Activated naive CD8-positive, alpha-beta T cell treated with anti-CD3 and anti-CD28 coated beads, Interleukin-2, amount 10 ng/mL, durations not matched to agents 7 days and 5 days (primary cell): ENCODE results near the gene MYLK3. TPM values are rescaled to one million over a fixed set of nuclear protein-coding genes. Genes with fewer than 3 reads are reported as not detected.
A peak's percentile ranks its signal among the peaks of the same experiment; 100 is the strongest.

Experiments used
- ATAC-seq: fragments of 150-1000 bp; cut with Tn5 transposase; one replicate; pipeline ENCODE4 v1.10.0; 2021; ENCODE audit warnings: low read depth, moderate library complexity
- POLR2A ChIA-PET: fragments of 350-600 bp; sonication (Branson Sonifier 250); formaldehyde crosslinking; loops from one replicate; lab custom pipeline; 2021; ENCODE audit warnings: antibody characterized with exemption; lab: Charles Lee
- DNase-seq: peaks from one replicate; pipeline ENCODE4 v3.0.0; 2021
- H3K27ac Mint-ChIP-seq: one replicate; pipeline ENCODE4 v1.8.0; 2022; ENCODE audit warnings: mild to moderate bottlenecking, mixed read lengths
- H3K27me3 Mint-ChIP-seq: one replicate; pipeline ENCODE4 v1.8.0; 2022; ENCODE audit warnings: mild to moderate bottlenecking, moderate library complexity, mixed read lengths
- H3K36me3 Mint-ChIP-seq: one replicate; pipeline ENCODE4 v1.8.0; 2021; ENCODE audit warnings: mild to moderate bottlenecking, mixed read lengths
- H3K4me1 Mint-ChIP-seq: one replicate; pipeline ENCODE4 v1.8.0; 2021; ENCODE audit warnings: mixed read lengths
- H3K4me3 Mint-ChIP-seq: one replicate; pipeline ENCODE4 v1.8.0; 2022; ENCODE audit warnings: mild to moderate bottlenecking, moderate library complexity, mixed read lengths
- H3K9me3 Mint-ChIP-seq: one replicate; pipeline ENCODE4 v1.8.0; 2021; ENCODE audit warnings: mixed read lengths
- total RNA-seq, 2 experiments: library from RNA; stranded (reverse); gene quantifications; one replicate each; pipeline ENCODE4 v1.2.3, GENCODE V29; 2021

MYLK3 gene
- total RNA-seq, 2 experiments from 2014 or later = 0.61 TPM; not detected in 1

- Mint-ChIP-seq H3K36me3 (no peaks in the 10 kb centered on the region), H3K27ac (no peak overlapping the region), H3K4me1 (peaks cover 1% of the 10 kb centered on the region), H3K4me3 (no peak overlapping the region), H3K9me3 (no peaks in the 10 kb centered on the region), H3K27me3 (peaks cover 4% of the 10 kb centered on the region)
- DNase-seq (no peak), ATAC-seq (no peak)
- POLR2A ChIA-PET = no interaction called here
Observed at GRCh38 chr16:46711106-46712058, 36.8 kb downstream of the MYLK3 start.

GRCh38 chr16:46709469-46710005, 38.6 kb downstream of the MYLK3 start:
- ATAC-seq (no peak), DNase-seq (no peak)
- Mint-ChIP-seq H3K27me3 (peaks cover 4% of the 10 kb centered on the region), H3K9me3 (no peaks in the 10 kb centered on the region), H3K4me1 (peaks cover 1% of the 10 kb centered on the region), H3K36me3 (no peaks in the 10 kb centered on the region), H3K4me3 (no peak overlapping the region), H3K27ac (no peak overlapping the region)
- POLR2A ChIA-PET = no interaction called here

- no peaks in the 10 kb centered on the region for H3K27me3 Mint-ChIP-seq
- ATAC-seq = no peak
- H3K4me1 Mint-ChIP-seq = peaks cover 1% of the 10 kb centered on the region
- H3K4me3 Mint-ChIP-seq = no peak overlapping the region
- H3K36me3 Mint-ChIP-seq = no peaks in the 10 kb centered on the region
- no peak for DNase-seq
- H3K27ac Mint-ChIP-seq = no peak overlapping the region
- POLR2A ChIA-PET = no interaction called here
- no peaks in the 10 kb centered on the region for H3K9me3 Mint-ChIP-seq
Observed at GRCh38 chr16:46706642-46707041, 41.5 kb downstream of the MYLK3 start.

- H3K4me3 Mint-ChIP-seq = no peak overlapping the region
- peaks cover 1% of the 10 kb centered on the region for H3K4me1 Mint-ChIP-seq
- POLR2A ChIA-PET = no interaction called here
- peaks cover 3% of the 10 kb centered on the region for H3K36me3 Mint-ChIP-seq
- ATAC-seq (no peak), DNase-seq (no peak)
- H3K27ac Mint-ChIP-seq = no peak overlapping the region
- H3K27me3 Mint-ChIP-seq = no peaks in the 10 kb centered on the region
- no peaks in the 10 kb centered on the region for H3K9me3 Mint-ChIP-seq
Observed at GRCh38 chr16:46702030-46702429, 46.1 kb downstream of the MYLK3 start.

GRCh38 chr16:46701615-46702014, 46.5 kb downstream of the MYLK3 start:
- Mint-ChIP-seq H3K27ac (no peak overlapping the region), H3K9me3 (no peaks in the 10 kb centered on the region), H3K36me3 (peaks cover 5% of the 10 kb centered on the region), H3K27me3 (no peaks in the 10 kb centered on the region), H3K4me1 (no peaks in the 10 kb centered on the region), H3K4me3 (no peak overlapping the region)
- DNase-seq (no peak), ATAC-seq (no peak)
- POLR2A ChIA-PET = no interaction called here

GRCh38 chr16:46700048-46700447, 48.1 kb downstream of the MYLK3 start:
- Mint-ChIP-seq H3K9me3 (no peaks in the 10 kb centered on the region), H3K4me1 (no peaks in the 10 kb centered on the region), H3K36me3 (peaks cover 15% of the 10 kb centered on the region), H3K4me3 (no peak overlapping the region), H3K27ac (no peak overlapping the region), H3K27me3 (no peaks in the 10 kb centered on the region)
- POLR2A ChIA-PET = no interaction called here
- ATAC-seq = no peak
- no peak for DNase-seq

GRCh38 chr16:46696957-46697356, 51.2 kb downstream of the MYLK3 start:
- POLR2A ChIA-PET = no interaction called here
- Mint-ChIP-seq H3K27ac (no peak overlapping the region), H3K27me3 (no peaks in the 10 kb centered on the region), H3K4me3 (no peak overlapping the region), H3K9me3 (no peaks in the 10 kb centered on the region), H3K36me3 (peaks cover 24% of the 10 kb centered on the region), H3K4me1 (peaks cover 3% of the 10 kb centered on the region)
- ATAC-seq (no peak), DNase-seq (no peak)

GRCh38 chr16:46695937-46696336, 52.2 kb downstream of the MYLK3 start:
- POLR2A ChIA-PET = no interaction called here
- Mint-ChIP-seq H3K4me1 (peaks cover 12% of the 10 kb centered on the region), H3K27ac (no peak overlapping the region), H3K9me3 (no peaks in the 10 kb centered on the region), H3K4me3 (no peak overlapping the region), H3K36me3 (peaks cover 29% of the 10 kb centered on the region), H3K27me3 (no peaks in the 10 kb centered on the region)
- DNase-seq (no peak), ATAC-seq (no peak)

GRCh38 chr16:46693598-46693997, 54.5 kb downstream of the MYLK3 start:
- H3K4me1 Mint-ChIP-seq = peaks cover 12% of the 10 kb centered on the region
- H3K9me3 Mint-ChIP-seq = no peaks in the 10 kb centered on the region
- peaks cover 29% of the 10 kb centered on the region for H3K36me3 Mint-ChIP-seq
- H3K4me3 Mint-ChIP-seq = no peak overlapping the region
- no peaks in the 10 kb centered on the region for H3K27me3 Mint-ChIP-seq
- H3K27ac Mint-ChIP-seq = no peak overlapping the region
- no peak for DNase-seq
- ATAC-seq = no peak
- POLR2A ChIA-PET = no interaction called here

GRCh38 chr16:46691726-46692125, 56.4 kb downstream of the MYLK3 start:
- POLR2A ChIA-PET = interaction anchor here (1.1 kb wide), 1 partner anchor 71 kb away, joined by 3 read pairs; no protein-coding TSS in a partner anchor
- peaks cover 25% of the 10 kb centered on the region for H3K4me1 Mint-ChIP-seq
- no peaks in the 10 kb centered on the region for H3K27me3 Mint-ChIP-seq
- peaks cover 24% of the 10 kb centered on the region for H3K36me3 Mint-ChIP-seq
- no peaks in the 10 kb centered on the region for H3K9me3 Mint-ChIP-seq
- no peak for DNase-seq
- no peak overlapping the region for H3K4me3 Mint-ChIP-seq
- H3K27ac Mint-ChIP-seq = peak overlapping the region; percentile 46
- ATAC-seq = no peak

GRCh38 chr16:46690281-46691178, 57.6 kb downstream of the MYLK3 start:
- H3K9me3 Mint-ChIP-seq = no peaks in the 10 kb centered on the region
- H3K4me1 Mint-ChIP-seq = peaks cover 29% of the 10 kb centered on the region
- H3K27ac Mint-ChIP-seq = no peak overlapping the region
- no peak for DNase-seq
- POLR2A ChIA-PET = interaction anchor here (0.5 to 2.2 kb wide), 6 partner anchors 99 to 283 kb away, joined by 3 to 12 read pairs (median 4); partner anchors contain the start of genes C16orf87 and DNAJA2
- H3K27me3 Mint-ChIP-seq = no peaks in the 10 kb centered on the region
- peaks cover 18% of the 10 kb centered on the region for H3K36me3 Mint-ChIP-seq
- H3K4me3 Mint-ChIP-seq = no peak overlapping the region
- ATAC-seq = no peak

GRCh38 chr16:46689365-46690280, 58.5 kb downstream of the MYLK3 start, which contains the start of gene ORC6:
Gene ORC6, plus strand, starts transcription at chr16:46689659. Its CDS starts 47 bp downstream, at chr16:46689706.
- ATAC-seq = peak; percentile 80
- H3K27ac Mint-ChIP-seq = no peak within 1 kb of the TSS
- no peak within 1 kb of the TSS for H3K4me3 Mint-ChIP-seq
- POLR2A ChIA-PET = interaction anchor here (1.0 to 2.2 kb wide), 5 partner anchors 100 to 284 kb away, joined by 3 to 12 read pairs (median 5); partner anchors contain the start of genes C16orf87 and DNAJA2
- H3K4me1 Mint-ChIP-seq = peaks cover 33% of the 10 kb centered on the region
- peak; percentile 94 for DNase-seq
- no peaks in the 10 kb centered on the region for H3K27me3 Mint-ChIP-seq
- H3K9me3 Mint-ChIP-seq = no peaks in the 10 kb centered on the region
- H3K36me3 Mint-ChIP-seq = peaks cover 10% of the 10 kb centered on the region
